Activated CD4-positive, CD25-positive, alpha-beta regulatory T cell treated with anti-CD3 and anti-CD28 coated beads, Interleukin-2, amount 50 U/mL, for 16 hours (primary cell): ENCODE results near the gene ATP8A2.

Experiments used
- DNase-seq: peaks from one replicate; pipeline ENCODE4 v3.0.0-alpha.2; 2020; ENCODE audit warnings: low read depth, low spot score

ATP8A2 gene

DNA sequence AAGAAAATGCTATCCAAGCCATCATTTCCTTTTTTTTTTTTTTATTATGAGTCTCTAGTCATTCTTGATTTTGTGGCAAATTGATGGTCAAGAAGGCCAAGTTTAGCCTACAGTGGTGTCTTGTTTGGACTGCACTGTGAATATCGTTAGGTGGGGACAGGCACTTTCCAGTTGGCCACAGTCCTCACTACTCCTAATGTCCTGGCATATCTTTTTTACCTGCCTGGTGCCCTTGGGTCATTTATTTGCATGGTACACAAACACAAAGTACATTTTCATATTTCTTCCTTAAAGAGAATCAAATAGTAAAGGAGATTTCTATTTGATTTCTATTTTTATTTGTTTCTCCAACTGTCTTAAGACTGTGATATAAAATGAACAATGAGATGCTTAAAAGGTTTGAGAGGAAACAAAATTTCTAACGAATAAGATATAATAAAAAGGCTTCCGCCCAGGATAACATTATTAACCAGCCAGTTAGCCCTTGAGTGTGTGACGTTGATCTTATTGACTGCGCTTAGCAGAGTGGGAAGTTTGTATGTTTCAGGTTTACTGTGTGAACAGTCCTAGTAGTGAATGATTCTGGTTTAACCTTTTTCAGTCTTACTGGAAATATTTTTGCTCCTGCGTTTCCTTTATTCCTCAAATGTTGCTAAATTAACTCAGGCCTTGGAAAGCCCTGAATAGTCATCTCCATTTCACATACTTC, 312.0 kb downstream of the ATP8A2 start:
- no peak for DNase-seq

DNA sequence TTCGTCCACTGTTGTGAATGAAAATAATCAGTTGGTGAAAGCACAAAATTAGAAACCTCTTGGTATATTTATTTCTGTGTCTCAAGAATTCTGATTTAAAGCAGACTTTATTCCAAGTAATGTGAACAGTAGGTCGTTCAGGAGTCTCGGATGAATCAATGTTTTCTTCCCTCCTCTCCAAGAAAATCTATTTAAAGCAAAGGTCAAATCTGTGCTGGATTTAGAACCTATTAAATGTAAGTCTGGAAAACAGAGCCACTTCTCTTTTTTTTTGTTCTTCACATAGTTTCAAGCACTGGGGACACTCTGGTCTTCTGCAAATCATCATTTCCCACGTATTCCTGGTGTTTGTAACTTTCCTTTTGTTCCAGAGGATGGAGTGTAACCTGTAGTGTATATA, 312.7 kb downstream of the ATP8A2 start:
- no peak for DNase-seq

GRCh38 chr13:25686831-25687470, 315.2 kb downstream of the ATP8A2 start:
- DNase-seq: no peak

- no peak for DNase-seq
Observed at GRCh38 chr13:25687471-25688225, 315.9 kb downstream of the ATP8A2 start.

DNA sequence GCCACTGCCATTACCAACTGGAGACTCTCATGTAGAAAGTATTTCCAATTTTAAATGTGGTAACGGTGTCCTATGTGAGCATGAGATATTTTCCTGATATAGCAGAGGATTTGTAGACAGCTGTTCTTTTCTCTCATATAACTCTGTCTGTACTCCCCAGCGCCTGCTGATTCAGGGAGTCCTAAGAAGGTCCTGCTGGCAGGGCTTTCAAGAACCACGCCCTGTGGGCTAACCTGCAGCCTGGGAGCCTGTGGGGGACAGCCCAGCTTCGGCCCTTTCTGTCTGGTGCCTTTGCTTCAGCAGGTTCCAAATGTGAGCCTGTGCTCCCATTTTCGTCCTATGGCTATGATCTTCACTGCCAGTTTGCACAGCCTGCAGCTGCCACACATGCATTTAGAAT, 316.8 kb downstream of the ATP8A2 start:
- DNase-seq: no peak

DNA sequence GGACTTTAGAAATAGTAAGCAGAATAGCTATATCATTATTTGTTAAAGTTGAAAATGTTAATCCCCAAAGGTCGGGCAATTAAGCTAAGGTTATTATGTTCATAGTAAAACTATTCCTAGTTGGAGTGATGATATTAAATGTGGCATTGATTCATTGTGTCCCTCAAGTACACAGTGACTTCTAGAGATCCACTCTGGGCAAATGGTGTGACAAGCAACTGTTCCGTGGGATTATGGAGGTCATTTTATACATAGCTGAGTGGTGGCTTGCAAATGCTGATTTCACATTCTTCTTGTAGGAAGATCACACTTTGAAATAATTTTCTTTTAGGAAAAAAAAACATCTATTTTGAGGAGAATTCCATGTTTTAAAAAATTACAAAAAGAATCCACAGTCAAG, 317.8 kb downstream of the ATP8A2 start:
- DNase-seq: no peak

DNA sequence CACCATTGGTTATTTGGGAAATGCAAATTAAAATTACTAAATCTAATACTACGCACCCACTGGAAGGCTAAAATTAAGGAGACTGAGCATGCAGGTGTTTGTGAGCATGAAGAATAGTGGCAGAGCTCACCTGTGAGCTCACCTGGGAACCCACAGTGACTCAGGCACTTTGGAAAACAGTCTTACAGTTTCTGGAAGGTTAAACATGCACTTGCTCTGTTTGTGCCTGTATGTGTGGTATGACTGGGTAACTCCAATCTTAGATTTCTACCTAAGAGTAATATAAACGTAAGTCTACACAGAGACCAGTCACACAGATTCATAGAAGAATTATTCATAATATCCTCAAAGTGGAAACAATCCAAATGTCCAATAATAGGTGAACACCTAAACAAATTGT, 318.8 kb downstream of the ATP8A2 start:
- no peak for DNase-seq

- no peak for DNase-seq
Observed at GRCh38 chr13:25691654-25692053, 319.9 kb downstream of the ATP8A2 start.

GRCh38 chr13:25692099-25692498, 320.3 kb downstream of the ATP8A2 start:
- DNase-seq: no peak

DNA sequence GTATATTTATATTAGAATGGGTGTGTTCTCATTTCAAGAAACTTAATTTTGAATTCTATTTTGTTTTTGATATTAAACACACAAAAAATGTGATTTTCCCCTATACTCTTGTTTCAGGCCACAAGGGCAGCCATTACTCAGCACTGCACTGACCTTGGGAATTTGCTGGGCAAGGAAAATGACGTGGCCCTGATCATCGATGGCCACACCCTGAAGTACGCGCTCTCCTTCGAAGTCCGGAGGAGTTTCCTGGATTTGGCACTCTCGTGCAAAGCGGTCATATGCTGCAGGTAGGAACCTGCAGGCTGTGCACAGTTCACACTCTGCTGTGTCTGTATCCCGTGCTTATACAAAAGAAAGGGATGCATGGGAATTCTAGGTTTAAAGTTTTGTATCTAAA, 327.3 kb downstream of the ATP8A2 start:
- DNase-seq: no peak

- no peak for DNase-seq
Observed at GRCh38 chr13:25699600-25699999, 327.8 kb downstream of the ATP8A2 start.

- no peak for DNase-seq
Observed at GRCh38 chr13:25701304-25701703, 329.5 kb downstream of the ATP8A2 start.

DNA sequence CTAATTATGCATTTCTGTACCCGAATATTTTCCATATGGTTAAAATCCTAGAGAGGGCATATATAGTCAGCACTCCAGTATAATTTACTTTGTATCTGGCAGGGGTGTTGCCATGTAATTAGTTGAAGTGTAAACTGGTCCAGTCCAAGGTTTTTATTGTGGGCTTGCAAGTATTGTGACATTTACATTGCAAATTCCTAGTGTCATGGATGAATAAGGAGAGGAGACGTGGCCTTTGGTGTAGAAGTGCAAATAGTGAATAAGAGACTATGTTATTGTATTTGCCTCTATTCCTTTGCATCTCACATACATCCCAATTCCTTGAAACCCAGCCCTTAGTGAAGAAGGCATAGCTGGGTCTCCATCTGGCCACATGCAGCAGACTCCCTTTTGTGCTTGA, 330.6 kb downstream of the ATP8A2 start:
- no peak for DNase-seq

DNA sequence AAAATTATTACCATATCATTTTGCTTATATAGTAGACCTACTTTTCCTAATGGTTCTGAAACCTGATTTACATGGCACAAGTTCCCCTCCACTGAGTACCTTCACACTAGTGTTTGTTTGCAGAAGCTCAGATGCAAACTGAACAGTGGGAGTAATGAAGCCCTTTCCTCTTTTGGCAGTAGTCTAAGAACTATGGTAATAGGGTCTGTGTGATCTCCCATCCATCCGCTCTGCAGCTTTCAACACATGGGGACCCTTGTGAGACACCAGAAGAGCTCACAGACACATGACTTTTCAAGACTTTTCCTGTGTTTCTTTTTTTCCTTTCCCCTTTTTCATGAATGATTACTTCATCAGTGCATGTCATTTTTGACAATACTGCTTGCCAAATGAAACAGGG, 336.0 kb downstream of the ATP8A2 start:
- DNase-seq: no peak

- no peak for DNase-seq
Observed at GRCh38 chr13:25708268-25708667, 336.5 kb downstream of the ATP8A2 start.

DNA sequence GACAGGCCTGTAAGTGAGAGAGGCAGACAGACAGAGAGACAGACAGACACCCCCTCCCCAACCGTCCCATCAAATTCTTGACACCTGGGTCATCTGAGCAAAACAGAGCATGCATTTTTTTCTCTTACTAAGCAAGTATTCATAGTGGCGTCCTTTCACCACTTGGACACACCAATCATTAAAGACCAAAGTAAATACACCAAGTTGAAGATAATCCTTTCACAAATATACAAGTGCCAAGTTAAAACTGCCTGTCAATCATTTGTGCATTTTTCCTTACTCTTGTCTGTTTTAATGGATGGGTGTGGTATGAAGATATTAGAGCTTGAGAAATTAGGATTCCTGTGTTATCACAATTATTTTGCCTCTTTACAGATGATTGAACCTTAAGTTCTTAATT, 337.3 kb downstream of the ATP8A2 start:
- no peak for DNase-seq

- no peak for DNase-seq
Observed at GRCh38 chr13:25715760-25716159, 344.0 kb downstream of the ATP8A2 start.

DNA sequence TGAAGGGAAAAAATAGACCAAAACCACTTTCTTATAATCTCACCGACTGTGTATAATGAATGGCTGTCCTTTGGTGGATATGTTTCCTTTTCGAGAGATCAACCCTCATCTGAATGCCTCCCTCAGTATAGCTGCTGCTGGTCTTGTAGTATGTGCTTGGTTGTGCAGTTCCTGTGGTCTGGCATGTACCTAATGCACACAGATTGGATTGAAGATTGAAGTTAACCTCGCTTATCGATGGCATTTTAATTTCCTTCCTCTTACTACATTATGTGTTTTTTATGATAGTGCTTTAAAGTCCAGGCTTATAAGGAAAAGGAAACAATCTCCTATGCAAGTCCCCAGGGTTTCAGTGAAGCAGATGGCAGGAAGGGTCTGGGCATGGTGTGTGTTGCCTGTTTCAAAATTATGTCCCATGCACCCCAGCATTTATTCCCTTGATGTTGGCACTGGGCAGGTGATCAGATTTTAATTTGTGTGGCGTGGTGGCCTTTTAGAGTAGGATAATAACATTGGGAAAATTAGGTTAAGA, 346.0 kb downstream of the ATP8A2 start:
- no peak for DNase-seq

- DNase-seq: no peak
Observed at GRCh38 chr13:25719666-25720065, 347.9 kb downstream of the ATP8A2 start.

DNA sequence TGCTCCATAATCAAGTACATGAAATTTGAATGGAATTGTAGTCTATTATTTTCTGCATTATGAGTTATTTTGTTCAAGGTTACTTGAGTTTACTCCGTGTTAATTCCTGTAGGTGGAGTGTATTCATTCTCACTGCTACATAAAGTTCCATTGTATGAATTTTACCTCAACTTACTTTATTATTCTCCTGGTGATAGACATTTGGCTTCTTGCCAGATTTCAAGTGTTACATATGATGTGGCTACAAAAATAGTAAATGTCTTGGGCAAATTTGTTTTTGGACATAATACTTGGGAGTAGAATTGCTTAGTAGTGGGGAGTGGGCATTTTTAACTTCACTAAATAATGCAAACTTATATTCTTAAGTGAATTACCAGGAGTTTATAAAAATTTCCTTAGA, 351.1 kb downstream of the ATP8A2 start:
- DNase-seq: no peak

- DNase-seq: no peak
Observed at GRCh38 chr13:25725104-25725503, 353.3 kb downstream of the ATP8A2 start.

DNA sequence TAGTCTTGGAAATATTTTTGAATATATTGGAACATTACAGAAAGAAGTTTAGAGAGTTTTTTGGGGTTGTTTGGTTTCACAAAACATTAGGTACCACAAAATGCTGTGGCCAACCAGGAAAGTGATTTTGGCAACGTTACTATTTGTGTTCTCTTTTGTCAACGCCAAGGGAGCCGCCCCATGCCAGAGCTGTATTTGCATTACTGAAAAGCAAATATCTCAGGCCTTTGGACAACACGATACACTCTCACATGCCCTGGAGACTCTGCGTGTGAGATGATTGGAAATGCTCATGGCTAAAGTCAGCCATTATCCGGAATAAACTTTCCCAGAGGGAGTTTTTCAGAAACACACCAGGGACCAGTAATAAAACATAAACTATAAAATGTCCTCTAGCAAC, 355.5 kb downstream of the ATP8A2 start:
- DNase-seq: no peak

- DNase-seq: no peak
Observed at GRCh38 chr13:25727810-25728209, 356.0 kb downstream of the ATP8A2 start.
